H1 (cell line): ENCODE data around the gene PATE4. TPM values are rescaled to one million over a fixed set of nuclear protein-coding genes. Genes with fewer than 3 reads are reported as not detected.

ENCODE experiments used
- CHD7 ChIP-seq: fragments of 300-600 bp; sonication (generic); IDR thresholded peaks from 2 replicates; pipeline ENCODE4 v1.7.1; 2012; ENCODE audit warnings: low read length, moderate library complexity, mild to moderate bottlenecking, inconsistent platforms; ENCODE audit not compliant: insufficient replicate concordance
- JUND ChIP-seq: IDR thresholded peaks from 2 replicates; pipeline ENCODE4 v1.6.1; 2011; ENCODE audit warnings: mild to moderate bottlenecking, improper control_type of control experiment, low read length
- RNF2 ChIP-seq: fragments of 200-900, 300-1000 bp; sonication (generic); IDR thresholded peaks from 2 replicates; pipeline ENCODE4 v1.7.1; 2016; ENCODE audit warnings: borderline replicate concordance, low read depth, mild to moderate bottlenecking, antibody characterized with exemption, low read length; ENCODE audit not compliant: poor library complexity, severe bottlenecking; ENCODE audit errors: missing control alignments
- polyA plus RNA-seq, 7 experiments: library from polyadenylated mRNA; depleted of rRNA in 3 of 7; stranded (reverse) in 5 of 7; unstranded in 2 of 7; fragments of >200 nt in 5 of 7; fragments of 200-250 nt in 2 of 7; gene quantifications; 1 replicate in 5 of 7; 2 replicates in 1 of 7; 4 replicates in 1 of 7; pipeline versions ENCODE4 v1.2.1 to v1.2.3, GENCODE V29; 2011 to 2013; ENCODE audit warnings: missing spikeins in 2 of 7, mixed read lengths in 2 of 7
- total RNA-seq: library from RNA; stranded (reverse); fragmentation: NEBNext Ultra II Directional; extraction: Animal tissue kit (Norgen Biotek cat#: 25700); gene quantifications from 2 replicates; pipeline ENCODE4 v1.2.1, GENCODE V29; 2021

Gene PATE4
- total and polyA plus RNA-seq, 2 of the 8 experiments (the other 6 are each of a cell fraction or from before 2014, with no cell fraction given): not detected

- TF ChIP-seq CHD7: no peak
- no peak for TF ChIP-seq JUND
- no peak for TF ChIP-seq RNF2
Measured at GRCh38 chr11:125846188-125846587, 13.1 kb downstream of the PATE4 start (continued).
